CD4-positive, alpha-beta T cell treated with Interferon gamma for 1 hour (primary cell): Measurements from ENCODE around the gene PAK1.
"Not testable (repeated sequence)": the region's sequence is repeated elsewhere in the genome, so short reads cannot be mapped to it uniquely, and the experiment has no call there.

Experiments
- DNase-seq: peaks from one replicate; pipeline ENCODE4 v3.0.0-alpha.2; 2020

Gene PAK1

DNA sequence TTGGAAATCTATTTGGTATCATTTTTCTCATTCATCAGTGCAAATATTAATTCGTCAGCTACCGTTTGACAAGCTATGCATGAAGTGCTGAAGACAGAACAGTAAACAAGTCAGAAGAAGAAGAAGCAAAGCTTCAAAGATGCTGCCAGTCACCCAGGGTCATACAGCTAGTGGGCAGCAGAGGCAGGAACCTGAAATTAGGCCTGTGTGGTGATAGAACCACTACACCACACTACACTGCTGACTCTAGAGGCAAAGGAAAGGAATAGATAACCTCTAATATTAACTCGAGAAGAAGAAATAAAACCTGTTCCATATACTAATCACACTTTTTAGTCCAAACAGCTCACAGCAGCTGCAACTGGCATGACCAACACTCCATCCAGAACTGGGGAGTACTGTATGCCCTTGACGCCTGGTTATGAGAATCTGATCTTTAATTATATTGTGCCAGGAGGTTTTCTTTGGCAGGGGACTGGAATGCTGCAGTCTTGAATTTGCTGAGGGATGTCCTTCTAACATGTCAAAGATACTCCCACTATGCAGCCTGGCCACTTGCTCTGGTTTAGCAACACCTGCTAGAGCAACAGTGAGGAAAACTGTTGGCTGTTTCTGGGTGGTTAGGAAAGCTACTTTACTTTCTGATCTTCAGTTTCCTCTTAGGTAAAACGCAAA is 73.0 kb downstream of the PAK1 start:
- DNase-seq: no peak

DNA sequence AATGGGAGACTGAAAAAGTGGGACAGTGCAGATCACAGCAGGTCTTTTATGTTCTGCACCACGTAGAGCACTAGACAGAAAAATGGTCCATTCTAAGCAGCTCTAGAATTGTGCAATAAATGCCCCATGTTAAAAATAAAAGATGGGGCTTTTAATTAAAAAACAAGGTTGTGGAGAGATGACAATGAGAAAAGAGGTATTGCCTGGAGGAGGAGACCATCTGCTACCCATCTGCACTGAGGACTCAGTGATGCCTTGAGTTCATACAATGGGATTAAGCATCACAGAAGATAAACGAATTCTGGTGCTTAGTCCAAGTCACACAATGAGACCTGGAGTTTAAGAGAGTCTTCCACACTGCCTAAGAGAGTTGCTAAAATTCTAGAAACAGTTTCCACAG is 73.6 kb downstream of the PAK1 start:
- DNase-seq: no peak

DNA sequence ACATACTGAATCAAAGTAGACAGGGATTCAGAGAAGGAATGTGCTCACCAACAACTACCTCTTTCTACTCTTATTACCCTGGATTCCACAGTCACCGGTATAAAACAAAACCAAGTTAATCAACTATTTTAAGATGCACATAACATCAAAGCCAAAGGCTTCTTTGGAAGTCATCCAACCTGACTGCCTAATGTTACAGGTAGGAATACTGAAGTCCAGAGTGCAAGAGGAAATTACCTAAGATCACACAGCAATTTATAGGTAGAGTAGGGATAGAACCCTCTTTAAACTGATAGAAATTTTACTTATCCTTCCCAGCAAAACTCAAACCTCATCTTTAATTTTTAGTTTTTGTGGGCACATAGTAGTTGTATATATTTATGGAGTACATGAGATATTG is 76.3 kb downstream of the PAK1 start:
- DNase-seq: no peak

DNA sequence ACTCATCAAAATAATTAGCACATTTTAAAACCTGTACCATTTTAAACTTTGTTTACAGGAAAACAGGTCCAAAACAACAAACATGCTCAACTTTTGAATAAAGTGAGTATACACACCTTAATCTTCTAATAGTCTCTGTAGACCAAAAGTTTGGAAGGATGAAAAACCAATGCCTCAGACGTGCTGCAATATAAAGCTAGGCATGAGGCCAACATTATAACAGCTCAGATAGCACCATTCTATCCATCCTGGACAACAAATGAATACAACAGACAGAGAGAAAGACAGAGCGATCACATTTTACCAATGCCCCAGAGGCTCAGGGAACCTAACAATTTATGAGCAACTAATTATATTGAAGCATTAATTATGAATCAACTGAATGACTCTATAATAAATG is 77.0 kb downstream of the PAK1 start:
- DNase-seq: no peak

DNA sequence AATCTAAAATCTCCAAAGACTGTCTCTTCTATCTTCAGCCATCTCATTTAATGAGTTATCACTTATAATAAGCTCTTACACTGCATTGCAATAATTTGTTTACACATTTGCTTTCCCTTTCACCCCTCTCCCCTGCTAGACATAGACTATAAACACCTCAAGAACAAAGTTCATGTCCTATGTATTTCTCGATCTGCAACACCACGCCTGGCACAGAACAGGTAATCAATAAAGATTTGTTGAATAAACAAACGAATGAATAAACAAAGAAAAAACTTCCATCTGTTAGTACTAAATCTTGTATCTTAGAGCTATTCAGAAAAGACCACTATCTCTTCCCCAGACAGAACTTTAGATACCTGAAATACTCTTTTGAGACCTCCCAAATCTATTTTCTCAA is 77.6 kb downstream of the PAK1 start:
- no peak for DNase-seq

DNA sequence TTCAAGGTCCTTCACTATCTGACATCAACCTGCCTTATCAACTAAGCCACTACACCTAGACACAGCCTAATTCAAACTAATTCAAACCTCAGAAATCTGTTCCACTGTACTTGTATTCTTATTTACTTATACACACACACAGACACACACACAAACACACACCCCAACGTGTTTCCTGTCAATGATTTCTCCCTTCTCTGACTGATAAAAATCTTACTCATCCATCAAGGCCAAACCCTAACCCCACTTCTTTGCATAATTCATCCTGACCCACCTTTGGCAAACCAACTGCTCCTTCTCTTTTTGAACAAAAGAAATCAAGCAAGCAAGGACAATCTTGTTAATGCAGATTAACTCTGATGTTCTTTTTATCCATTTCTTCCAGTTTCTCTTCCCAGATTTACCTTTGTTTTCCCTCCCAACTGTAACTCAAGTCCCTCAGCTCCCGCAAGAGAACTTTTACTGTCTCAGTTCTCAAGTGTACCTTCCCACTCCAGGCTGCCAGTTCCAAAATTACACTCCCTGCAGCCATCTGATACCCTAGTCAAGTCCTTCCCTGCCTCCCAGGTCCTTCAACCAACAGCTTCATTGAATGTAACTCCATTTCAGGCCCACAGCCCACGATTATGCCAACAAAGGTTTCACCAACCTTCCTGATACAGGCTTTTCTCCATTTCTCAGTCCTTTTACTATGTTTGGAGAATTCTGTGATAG is 78.3 kb downstream of the PAK1 start:
- no peak for DNase-seq

DNA sequence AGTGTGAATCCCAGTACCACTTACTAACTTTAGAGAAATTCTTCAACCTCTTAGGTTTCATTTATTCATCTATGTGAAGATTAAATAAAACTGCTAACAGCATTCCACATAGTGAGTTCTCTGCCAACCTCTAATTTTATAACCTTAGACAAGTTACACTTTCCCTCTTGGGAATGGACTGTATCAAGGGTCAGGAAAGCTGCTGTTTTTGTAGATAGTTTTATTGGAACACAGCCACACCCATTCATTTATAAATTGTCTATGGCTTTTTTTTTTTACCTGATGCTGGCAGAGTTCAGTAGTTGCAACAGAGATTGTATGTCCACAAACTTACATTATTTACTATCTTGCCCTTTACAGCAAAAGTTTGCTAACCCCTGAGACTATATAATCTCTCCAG is 81.1 kb downstream of the PAK1 start:
- no peak for DNase-seq

DNA sequence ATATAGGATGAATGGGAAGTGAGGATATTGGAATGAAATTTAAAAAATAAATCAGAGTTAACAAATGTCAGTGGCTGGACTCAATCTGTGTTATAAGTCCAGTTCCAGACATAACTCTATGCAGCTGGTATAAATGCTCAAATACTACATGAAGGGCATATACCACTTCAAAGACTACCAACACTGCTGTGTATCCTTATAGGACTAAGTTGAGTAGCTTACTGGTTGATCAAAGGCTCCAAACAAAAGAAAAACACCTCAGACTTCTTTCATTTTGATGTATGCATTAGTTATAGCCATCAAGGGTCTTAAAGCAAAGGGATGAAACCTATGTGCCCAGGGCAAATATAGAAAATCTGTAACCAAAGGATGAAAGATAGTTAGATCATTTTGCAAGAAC is 86.2 kb downstream of the PAK1 start:
- no peak for DNase-seq

DNA sequence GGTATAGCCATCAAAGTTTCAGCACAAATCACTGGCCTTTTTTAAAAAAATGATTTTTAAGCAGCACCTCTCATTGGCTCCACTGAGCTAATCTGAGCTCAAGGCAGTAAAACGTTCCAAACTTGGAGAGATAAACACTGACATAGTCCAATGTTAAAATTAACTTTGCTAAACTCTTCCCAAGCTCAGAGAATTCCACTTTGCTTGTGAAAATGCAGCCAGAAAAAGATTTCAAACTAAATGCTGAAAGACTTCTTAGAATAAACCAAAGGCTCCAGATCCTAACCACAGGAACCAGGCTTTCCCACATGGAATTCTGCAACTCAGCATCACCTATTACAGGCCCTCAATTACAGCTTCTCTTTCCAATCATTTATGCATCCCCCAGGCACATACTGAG is 87.7 kb downstream of the PAK1 start:
- DNase-seq: no peak

DNA sequence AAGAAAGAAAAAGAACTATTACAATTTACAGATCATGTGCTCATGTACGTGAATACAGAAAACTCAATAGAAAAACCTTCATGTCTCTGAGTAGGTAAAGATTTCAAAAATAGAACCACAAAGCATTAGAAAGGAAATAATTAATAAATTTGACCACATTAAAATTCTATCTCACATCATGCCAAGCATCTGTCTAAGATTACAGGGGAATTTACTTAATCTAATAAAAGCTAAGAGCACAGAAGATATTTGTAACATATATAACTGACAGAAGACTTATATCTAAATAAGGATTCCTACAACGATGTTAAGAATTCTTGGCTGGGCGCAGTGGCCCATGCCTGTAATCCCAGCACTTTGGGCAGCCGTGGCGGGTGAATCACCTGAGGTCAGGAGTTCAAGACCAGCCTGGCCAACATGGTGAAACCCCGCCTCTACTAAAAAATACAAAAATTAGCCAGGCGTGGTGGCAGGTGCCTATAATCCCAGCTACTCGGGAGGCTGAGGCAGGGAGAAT is 88.6 kb downstream of the PAK1 start:
- DNase-seq: not testable (repeated sequence)

DNA sequence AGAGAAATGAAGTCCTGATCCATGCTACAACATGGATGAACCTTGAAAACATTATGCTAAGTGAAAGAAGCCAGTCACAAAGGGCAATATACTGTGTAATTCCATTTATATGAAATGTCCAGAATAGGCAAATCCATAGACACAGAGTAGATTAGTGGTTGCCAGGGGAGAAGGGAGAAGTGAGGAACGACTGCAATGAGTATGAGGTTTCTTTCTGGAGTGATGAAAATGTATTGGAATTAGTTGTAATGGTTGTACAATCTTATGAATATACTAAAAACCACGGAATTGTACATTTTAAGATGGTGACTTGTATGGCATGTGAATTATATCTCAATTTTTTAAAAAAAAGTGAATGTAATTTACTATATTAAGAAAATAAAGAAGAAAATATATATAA is 89.3 kb downstream of the PAK1 start:
- no peak for DNase-seq

DNA sequence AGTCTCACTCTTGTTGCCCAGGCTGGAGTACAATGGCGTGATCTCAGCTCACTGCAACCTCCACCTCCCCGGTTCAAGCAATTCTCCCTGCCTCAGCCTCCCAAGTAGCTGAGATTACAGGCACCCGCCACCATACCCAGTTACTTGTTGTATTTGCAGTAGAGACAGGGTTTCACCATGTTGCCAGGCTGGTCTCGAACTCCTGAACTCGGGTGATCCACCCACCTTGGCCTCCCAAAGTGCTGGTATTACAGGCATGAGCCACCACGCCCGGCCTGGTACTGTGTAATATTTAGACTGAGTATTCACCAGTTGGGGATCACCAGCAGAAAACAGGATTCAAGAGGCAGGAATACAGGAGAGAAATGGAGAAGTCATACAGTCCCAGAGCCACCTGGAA is 90.5 kb downstream of the PAK1 start:
- DNase-seq: not testable (repeated sequence)

DNA sequence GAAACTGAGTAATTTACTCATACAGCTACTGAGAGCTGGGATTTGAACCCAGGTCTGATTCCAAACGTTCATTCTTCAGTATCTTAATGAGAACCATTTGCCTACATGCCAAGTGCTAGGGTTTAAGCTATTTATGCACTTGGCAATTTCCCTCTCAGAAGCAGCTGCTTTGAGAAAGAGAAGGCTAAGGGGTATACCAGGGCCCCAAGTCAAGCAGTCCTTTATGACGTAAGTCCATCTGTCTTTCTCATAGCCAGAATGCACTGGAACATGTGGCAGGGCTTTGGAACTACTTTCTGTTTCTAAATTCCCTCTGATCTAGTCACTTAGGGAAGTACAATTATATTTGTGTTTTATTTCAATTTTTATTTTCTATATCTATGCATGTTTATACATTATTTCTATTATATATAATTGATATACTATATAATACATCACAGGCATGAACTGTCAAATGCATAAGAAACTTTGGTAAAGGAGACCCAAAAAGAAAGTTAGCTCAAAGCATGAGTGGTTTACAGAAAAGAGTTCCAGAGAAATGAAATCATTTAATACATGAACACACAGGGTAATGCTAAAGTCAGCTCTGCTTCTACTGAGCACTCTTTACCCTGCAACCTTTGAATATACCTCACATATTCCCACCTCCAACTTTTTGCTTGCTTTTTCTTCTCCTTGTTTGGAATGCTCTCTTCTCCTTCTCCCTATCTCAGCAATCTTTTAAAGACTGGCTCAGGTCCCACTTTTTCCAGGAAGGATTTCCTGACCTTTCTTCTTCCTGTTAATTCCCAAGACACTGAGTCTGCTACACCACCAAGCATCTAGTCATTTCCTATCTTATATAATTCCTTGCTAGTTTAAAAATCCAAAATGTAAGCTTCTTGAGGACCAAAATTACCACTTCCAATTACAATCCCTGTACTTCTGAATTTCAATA is 91.9 kb downstream of the PAK1 start:
- no peak for DNase-seq

DNA sequence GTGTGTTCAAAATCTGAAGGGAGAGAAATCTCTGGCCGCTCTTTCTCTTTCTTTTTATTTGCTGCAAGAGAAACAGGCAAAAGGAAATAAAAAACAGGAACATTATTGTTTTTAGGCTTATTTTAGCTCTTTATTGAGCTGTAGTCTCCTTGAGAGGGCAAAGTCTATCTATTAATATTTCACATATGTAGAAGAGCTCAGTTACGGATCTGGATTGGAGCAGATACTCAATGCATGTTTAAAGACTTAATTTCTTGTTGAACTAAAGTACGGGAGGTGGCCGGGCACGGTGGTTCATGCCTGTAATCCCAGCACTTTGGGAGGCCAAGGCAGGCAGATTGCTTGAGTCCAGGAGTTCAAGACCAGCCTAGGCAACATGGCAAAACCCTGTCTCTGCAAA is 94.0 kb downstream of the PAK1 start:
- no peak for DNase-seq

DNA sequence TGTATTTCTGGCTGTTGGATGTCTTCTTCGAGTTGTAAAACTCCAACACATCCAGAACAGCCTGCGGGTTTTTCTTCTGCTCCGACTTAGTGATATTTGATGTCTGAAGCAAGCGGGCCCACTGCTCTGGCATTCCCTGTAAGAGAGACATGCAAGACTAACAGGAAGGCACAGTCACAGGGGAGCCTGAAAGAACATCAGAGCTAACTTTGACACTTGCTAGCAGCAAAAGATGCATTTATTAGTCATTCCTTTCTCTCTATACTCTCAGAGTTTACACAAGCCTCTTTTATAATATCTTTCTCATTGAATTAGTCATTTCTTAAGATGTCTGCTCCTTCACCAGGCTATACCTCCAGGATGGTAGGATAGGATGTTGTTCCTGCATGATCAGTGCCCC is 94.6 kb downstream of the PAK1 start:
- no peak for DNase-seq

DNA sequence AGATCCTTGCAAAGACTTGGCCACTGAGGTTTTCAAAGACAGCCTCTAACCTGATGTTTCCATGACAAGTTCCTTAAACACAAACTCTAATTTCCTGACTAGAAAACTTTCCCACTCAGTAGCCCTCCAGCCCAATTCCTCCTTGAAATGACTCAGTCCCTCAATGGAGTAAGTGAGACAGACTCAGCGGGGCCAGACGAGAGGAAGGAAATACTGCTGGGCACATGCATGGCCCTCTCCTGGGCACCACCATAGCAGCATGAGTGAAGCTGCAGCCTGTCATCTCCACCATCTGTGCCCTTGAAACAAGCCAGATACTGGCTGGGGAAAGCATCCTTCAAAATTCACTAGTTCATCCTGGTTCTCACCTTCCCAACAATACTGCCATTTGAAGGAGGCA is 96.2 kb downstream of the PAK1 start:
- DNase-seq: no peak

DNA sequence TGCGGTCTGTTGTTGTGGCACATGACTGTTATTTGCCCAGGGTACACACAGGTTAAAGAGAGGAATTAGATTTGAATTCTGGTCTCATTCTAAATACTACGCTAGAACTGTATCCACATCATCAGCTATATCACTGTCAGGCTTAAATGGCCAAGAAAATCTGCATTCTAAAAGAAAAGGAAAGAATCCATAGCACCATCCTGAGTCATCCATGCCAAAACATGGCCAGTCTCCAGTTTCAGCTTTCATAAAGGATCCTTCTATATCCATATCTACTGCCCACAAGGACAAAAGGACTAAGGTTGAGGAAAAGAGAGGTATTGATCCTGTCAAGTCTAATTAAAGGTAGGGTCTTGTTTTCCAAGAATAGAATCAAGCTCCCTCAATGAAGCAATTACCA is 98.8 kb downstream of the PAK1 start:
- DNase-seq: no peak

DNA sequence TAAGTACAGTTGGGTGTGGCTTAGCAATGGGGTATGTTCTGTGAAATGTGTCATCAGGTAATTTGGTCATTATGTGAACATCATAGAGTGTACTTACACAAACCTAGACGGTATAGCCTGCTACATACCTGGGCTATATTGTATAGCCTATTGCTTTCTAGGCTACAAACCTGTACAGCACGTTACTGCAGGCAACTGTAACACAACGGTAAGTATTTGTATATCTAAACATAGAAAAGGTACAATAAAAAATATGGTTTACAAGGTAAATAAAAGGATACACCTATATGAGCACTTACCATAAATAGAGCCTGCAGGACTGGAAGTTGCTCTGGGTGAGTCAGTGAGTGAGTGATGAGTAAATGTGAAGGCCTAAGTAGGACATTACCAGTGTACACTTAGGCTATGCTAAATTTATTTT is 99.3 kb downstream of the PAK1 start:
- DNase-seq: no peak

DNA sequence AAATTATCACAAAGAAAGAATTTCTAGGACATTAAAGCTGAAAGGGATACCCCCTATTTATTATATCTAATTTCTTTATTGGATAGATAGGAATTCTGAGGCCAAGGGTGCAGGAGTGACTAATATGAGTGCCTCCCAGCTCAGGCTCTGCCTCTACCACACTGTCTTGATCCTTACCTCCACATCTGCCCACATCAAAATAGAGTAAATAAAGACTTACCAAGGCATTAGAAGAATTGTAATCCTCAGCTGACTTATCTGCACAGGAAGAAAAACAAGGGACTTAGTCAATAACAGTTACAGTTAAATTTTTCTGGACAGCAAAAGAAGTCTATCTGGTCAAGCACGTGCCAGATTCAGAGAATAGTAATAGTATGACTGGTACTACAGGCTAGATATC is 99.8 kb downstream of the PAK1 start:
- DNase-seq: no peak

DNA sequence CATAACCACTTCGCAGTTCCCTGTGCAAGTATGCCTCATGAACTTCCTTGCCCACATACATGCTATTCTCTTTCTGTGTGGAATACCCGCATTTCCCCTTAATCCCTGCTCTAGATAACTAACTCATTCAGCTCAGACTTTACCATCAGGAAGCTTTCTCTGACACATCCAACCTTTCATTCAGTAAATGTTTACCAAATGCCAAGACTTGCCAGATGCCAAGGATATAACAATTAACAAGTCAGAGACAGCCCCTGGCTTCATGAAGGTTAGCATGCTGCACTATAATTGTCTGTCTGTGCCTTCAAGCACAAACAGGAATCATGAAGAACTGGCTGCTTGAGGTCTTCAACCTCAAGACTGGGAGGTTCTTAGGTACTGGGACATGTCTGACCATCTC is 101.2 kb downstream of the PAK1 start:
- DNase-seq: no peak

DNA sequence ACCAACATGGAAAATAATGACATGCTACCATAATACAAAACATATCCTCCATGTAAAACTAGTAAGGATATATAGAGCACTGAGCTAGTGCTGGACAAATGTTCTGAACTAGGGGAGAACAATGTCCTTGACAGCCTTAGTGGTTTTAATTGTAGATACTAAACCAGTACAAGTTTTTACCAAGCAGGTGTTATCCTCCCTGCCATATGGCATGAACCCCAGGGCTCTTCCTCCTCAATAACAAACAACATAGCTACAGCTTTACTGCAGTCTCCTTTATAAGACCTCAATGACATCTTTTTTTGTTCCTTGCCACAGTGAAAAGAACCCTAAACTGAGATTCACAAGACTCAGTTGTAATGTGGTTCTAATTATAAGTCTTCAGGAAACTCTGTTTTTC is 102.2 kb downstream of the PAK1 start:
- no peak for DNase-seq

DNA sequence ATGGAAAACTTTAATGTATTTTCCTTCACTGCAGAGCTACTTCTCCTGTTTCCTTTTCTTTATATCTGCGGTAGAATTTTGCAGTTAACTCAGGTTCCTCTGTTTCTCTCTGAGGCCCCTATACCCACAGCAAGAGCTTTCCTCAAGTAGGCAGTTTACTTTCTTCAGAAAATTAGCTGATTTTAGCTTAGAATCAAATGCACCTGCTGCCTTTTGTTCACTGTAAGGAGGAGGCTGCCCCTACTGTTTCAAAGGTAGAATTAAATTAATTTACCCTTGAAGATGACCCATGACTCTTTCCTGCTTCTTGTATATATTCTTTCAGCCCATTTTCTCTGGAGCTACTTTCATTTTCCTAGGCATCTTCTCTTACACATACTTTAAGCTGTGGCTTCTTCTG is 103.7 kb downstream of the PAK1 start:
- DNase-seq: no peak

DNA sequence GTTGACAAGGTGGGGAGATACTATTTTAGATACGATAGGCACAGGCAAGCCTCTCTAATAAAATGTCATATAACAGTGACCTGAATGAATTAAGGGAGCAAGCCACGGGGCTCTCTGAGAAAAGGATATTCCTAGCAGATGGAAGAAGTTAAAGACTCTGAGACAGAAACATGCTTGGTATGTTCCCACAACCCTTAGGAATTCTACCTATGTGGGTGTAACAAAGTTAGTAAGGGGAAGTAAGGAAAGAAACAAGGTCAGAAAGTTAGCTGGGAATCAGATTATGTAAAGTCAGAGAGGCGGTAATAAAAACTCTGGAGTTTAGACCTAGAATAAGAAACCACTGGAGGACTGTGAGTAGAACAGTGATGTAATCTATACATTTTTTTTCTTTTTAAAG is 112.7 kb downstream of the PAK1 start:
- no peak for DNase-seq

DNA sequence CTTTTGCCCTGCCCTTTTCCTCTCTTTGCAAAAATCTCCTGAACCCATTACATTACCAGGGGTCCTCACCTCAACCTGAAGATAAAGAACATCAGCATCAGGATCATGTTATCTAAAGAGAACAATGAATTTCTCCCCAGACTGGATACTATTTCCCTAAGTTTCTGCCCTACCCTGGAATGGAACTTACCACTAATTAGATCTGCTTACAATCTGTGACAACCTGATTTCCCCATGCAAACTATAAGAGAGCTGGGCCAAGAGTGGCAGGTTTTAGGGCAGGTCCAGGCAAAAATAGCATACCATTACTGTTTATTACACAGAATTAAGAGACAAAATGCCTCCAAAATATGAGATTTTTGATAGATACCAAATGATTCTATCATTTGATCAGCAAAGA is 114.4 kb downstream of the PAK1 start:
- DNase-seq: no peak
